Activated CD8-positive, alpha-beta memory T cell treated with anti-CD3 and anti-CD28 coated beads, Interleukin-2, amount 50 U/mL, for 24 hours (primary cell): Measurements from ENCODE around the gene NPAT.

Source experiments
- DNase-seq: peaks from one replicate; pipeline ENCODE4 v3.0.0-alpha.2; 2020; ENCODE audit errors: extremely low read depth

Gene NPAT

DNA sequence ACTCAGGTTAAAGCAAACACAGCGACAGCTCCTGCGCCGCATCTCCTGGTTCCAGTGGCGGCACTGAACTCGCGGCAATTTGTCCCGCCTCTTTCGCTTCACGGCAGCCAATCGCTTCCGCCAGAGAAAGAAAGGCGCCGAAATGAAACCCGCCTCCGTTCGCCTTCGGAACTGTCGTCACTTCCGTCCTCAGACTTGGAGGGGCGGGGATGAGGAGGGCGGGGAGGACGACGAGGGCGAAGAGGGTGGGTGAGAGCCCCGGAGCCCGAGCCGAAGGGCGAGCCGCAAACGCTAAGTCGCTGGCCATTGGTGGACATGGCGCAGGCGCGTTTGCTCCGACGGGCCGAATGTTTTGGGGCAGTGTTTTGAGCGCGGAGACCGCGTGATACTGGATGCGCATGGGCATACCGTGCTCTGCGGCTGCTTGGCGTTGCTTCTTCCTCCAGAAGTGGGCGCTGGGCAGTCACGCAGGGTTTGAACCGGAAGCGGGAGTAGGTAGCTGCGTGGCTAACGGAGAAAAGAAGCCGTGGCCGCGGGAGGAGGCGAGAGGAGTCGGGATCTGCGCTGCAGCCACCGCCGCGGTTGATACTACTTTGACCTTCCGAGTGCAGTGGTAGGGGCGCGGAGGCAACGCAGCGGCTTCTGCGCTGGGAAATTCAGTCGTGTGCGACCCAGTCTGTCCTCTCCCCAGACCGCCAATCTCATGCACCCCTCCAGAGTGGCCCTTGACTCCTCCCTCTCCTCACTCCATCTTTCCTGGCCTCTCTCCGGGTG lies at the start of gene NPAT, which contains the start of gene ATM:
Gene NPAT, minus strand, starts transcription at position 65 of the 774 bp plus-strand sequence. CDS start 102 bp downstream, outside the sequence.
Gene ATM, plus strand, starts transcription at position 494 of the 774 bp plus-strand sequence. CDS start 4,558 bp downstream, outside the sequence.
- peak; percentile 97 for DNase-seq

DNA sequence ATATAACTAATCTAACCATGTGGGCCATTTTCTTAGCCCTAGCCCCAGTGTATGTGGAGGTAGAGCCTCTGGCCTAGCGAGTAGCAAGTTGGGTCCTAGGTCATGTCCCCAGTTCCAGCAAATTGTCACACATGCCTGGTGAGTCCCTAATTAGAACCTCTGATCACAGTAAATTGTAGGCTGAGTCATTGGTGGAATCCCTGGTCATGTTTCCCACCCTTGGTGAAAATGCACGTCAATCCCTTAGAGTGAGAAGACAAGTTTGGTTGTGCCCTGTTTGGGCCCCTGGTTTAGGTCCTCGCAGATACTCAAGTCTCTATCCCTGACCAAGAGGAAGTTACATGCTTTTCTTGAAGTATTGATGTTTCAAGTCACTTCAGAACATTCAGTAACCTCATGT lies 47.1 kb upstream of the NPAT start:
- DNase-seq = no peak

DNA sequence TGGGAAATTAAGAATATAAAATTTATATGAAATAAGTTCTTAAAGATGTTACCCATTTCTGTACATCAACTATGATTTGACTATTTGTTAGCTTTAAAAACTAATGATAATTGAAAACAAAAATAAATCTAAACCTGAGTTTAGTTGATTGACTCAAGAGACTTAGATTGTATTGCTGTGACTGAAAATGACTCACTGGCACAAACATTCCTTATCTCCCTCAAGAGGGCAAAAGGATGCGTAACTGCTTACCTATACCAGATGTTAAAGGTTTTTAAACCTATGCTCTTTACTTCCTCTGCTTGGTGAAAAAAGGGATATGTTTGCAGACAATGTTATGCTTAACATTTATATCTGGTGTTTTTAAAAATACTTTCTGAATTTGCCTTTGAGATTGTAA lies 30.7 kb upstream of the NPAT start:
- no peak for DNase-seq

DNA sequence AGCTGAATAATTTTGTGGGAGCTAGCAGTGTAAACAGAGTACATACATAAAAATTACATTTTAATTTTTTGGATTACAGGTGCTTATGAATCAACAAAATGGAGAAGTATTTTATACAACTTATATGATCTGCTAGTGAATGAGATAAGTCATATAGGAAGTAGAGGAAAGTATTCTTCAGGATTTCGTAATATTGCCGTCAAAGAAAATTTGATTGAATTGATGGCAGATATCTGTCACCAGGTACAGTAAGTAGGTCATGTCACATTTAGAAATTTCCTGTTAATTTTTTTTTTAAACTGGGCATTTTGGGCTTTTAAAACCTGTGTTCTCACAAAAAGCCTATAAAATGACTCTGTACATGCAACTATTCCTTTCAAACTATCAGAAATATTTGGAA lies 24.4 kb upstream of the NPAT start:
- no peak for DNase-seq

DNA sequence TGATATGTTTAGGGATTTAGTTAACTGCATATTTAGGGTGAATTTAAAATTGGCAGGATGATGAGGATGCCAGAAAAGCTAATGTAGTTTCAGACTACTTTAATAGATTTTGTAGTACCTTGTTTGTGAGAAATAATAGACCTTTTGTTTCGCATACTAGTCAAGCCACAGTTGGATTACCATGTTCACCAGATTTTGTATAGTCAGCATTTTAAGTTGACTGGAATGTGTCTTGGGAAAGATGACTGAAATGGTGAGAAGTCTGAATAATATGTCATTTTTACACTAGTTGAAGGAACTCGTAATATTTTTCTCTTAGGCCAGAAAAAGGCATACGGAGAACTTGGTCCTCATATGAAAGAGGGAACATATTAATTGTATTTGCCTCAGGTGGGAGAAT lies 23.9 kb upstream of the NPAT start:
- DNase-seq = no peak

DNA sequence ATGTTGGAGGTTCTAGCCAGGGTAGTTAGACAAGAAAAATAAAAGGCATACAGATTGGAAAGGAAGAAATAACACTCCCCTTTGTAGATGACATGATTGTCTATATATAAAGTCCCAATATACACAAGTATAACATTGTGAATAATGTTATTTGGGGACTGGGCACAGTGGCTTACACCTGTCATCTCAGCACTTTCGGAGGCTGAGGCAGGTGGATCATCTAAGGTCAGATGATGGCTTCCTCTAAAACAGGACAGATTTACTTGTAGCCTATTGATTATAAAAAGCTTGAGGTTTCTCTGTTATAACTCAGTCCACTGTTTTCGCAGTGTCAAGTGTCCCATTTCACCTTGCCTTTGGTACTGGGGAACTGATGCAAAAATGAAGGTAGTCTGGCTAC lies 20.0 kb upstream of the NPAT start:
- DNase-seq = no peak

DNA sequence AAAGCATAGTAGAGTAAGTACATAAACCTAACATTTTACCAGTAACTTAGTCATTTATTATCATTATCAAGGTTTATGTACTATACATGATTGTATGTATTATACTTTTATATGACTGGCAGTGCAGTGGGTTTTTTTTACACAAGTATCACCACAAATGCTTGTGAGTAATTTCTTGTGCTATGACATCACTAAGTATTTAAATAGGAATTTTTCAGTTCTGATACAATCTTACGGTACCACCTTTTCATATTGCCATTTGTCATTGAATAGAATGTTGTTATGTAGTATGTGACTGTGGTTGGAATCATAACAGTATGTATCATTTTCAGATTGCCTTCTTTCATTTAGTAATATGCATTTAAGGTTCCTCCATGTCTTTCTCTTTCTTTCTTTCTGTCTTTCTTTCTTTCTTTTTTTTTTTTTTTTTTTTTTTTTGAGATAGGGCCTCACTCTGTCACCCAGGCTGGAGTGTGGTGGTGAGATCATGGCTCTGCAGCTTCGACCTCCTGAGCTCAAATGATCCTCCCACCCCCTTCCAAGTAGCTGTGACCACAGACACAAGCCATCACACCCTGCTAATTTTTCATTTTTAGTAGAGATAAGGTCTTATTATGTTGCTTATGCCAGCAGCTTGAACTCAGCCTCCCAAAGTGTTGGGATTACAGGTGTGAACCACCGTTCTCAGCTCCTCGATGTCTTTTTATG lies 19.0 kb upstream of the NPAT start:
- DNase-seq = no peak

DNA sequence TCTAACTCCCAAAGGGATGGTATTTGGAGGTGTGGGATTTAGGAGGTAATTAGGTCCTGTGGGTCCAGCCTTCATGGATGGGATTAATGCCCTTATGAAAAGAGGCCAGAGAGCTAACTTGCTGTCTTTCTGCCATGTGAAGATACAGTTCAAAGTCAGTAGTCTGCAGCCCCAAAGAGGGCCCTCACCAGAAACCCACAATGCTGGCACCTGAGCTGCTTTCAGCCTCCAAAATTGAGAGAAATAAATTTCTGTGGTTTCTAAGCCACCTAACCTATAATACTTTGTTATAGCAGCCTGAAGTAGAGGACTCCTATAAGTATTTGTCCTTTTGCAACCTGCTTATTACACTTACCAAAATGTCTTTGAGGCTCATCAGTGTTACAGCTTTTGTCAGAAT lies 16.6 kb upstream of the NPAT start:
- no peak for DNase-seq

DNA sequence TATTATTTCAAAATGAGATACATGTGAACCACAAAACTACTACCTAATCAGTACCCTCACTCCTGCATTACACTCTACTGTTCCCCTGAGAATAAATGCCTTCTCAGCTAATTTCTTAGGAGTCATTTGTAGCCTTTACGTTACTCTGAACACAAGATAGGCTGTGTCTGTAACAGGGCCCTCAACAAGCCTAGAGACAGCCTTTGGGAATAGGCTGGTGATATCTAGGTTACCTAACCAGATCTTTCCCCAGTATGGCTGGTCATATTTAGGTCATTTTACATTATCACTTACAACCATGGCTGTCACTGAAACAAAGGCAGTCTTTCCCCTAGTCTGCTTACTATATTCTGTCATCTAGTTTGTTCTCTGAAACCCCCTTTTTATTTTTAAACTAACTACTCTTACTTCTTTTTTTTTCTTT lies 14.6 kb upstream of the NPAT start:
- no peak for DNase-seq

DNA sequence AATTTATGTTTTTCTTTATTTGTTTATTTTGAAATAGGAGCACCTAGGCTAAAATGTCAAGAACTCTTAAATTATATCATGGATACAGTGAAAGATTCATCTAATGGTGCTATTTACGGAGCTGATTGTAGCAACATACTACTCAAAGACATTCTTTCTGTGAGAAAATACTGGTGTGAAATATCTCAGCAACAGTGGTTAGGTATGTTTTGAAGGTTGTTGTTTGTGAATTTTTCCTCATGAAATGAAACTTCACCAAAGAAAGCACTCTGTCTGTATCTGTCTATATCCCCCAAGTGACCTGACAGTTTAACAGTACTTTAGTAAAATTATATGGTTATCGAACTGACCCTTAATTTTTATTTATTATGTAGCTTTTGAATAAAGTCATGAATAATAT lies 13.2 kb upstream of the NPAT start:
- no peak for DNase-seq

DNA sequence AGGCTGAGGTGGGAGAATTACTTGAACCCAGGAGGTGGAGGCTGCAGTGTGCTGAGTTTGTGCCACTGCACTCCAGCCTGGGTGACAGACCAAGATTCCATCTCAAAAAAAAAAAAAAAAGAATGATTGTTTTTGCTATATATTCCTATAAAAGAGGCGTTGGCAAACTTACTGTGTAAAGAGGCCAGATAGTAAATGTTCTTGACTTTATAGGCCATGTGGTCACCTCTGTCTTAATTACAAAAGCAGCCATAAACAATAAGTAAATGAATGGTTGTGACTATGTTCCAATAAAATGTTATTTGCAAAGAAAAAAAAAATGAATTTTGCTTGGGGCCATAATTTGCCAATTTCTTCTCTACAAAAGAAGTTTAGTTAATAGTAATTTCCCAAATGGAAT lies 12.8 kb upstream of the NPAT start:
- no peak for DNase-seq

DNA sequence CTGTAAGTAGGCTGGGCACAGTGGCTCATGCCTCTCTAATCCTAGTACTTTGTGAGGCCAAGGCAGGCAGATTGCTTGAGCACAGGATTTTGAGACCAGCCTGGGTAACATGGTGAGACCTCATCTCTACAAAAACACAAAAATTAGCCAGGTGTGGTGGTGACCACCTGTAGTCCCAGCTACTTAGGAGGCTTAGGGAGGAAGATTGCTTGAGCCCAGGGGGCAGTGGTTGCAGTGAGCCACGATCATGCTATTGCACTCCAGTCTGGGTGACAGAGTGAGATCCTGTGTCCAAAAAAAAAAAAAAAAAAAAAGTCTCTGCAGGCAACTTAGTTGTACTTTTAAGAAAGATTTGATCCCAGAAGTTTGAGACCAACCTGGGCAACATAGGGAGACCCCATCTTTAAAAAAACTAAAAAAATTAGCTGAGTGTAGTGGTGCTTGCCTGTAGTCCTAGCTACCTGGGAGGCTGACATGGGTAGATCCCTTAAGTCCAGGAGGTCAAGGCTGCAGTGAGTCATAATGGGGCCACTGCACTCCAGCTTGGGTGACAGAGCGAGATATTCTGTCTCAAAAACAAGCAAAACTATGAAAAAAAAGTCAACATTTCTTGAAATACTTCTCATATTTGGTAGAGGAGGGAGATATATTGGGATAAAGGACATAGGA lies 11.0 kb upstream of the NPAT start:
- no peak for DNase-seq

DNA sequence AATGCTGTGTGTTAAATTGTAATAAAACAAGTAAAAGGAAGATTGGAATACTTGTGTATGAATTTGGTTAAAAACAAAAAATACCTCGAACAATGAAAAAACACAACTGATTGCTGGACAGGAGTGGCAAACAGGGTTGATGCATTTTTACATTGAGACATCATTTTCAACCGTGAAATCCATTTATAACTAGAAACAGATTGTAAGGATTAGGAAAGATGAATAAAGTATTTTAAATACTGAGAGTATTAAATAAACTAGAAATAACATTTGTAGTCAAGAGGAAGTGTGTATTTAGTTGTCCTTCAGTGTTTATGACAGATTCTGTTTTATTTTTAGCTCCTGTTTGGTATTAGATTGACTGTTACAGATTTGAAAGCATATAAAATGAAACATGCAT lies 5.8 kb upstream of the NPAT start:
- no peak for DNase-seq

DNA sequence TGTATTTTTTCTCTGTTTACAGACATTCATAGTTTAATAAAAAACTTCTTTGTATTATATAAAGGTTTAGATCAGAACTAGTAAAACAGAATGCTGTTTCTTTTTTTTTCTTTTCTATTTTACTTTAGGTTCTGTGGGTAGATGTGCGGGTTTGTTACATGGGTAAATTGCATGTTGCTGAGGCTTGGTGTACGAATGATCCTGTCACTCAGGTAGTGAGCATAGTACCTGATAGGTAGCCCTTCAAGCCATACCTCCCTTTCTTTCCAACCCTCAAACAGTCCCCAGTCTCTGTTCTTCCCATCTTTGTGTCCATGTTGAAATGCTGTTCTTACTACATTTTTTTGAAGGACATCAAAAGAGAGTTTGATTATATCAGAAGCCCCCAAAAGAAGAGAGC lies 3.6 kb upstream of the NPAT start:
- DNase-seq = no peak

DNA sequence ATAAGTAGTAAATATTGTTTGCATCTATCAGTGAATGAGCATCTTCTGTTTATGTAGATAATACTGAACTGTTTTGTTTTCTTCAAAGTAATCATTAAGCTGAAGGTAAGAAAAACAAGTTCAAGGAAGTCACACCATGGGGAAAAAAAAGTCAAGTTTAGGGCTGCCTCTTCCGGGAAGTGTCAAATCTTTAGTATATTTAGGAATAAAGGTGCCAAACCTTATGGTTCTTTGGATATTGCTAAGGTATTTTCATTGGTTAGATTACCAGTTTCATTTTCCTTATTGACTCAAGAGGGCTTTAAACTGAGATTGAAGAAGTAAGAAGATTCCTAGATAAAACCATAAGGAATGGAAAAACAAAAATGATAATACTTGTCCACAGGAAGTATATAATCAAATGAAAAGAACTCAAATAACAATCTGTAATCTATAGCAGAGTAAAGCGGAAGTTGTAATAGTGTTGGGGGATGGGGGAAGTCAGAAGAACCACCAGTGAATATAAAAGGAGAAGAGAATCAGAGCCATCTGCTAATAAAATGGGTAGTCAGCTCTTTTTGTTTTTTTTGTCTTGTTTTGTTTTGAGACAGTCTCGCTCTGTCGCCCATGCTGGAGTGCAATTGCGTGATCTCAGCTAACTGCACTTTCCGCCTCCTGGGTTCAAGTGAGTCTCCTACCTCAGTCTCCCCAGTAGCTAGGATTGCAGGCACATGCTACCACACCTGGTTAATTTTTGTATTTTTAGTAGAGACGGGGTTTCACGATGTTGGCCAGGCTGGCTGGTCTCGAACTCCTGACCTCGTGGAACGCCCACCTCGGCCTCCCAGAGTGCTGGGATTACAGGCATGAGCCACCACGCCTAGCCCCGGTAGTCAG lies 2.7 kb upstream of the NPAT start:
- DNase-seq = no peak

DNA sequence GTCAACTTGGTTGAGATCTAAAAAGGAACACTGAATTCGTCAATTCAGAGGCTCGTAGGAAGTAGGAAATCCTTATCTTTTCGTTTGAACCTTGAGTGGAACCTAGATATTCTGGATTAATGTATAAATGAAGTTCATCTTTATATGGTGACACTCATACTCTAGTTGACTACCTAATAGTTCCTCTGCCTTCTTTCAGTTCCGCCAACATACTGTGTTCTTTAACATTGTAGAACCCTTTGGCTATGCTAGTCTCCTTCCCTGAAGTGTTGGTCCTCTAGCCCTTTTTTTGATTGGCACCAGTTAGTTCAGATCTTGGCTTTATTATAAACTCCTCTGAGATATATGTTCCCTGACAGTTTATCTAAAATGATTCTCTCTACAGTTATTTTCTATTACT lies 1.9 kb upstream of the NPAT start:
- DNase-seq = no peak

DNA sequence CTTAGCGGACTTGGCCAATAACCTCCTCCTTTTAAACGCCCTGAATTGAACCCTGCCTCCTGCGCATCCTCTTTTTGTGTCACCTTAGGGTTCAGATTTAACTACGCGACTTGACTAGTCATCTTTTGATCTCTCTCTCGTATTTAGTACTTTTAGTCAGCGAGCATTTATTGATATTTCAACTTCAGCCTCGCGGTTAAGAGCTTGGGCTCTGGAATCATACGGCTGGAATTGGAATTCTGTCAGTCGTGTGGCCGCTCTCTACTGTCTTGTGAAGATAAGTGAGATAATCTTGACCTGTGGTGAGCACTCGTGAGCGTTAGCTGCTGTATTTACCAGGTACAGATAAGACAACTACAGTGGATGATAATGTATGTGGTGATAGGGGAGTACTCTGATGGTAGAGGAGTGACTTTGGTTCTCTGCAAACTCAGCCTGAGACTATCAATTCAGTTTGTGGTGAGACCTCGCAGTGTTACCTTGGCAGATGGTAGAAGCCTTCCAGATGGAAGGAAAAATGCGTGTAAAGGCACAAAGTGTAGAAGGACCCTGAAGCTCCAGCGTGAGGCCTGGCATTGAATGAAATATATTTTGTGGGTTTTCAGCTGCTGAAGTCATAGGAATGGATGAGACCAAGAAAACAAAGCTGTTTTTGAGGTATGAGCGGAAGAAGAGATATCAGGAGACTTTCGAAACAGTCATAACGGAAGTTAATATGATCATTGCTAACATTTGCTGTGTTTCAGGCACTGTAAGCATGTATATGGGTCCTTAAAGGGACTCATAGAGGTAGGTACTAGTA lies 1.1 kb upstream of the NPAT start:
- no peak for DNase-seq

DNA sequence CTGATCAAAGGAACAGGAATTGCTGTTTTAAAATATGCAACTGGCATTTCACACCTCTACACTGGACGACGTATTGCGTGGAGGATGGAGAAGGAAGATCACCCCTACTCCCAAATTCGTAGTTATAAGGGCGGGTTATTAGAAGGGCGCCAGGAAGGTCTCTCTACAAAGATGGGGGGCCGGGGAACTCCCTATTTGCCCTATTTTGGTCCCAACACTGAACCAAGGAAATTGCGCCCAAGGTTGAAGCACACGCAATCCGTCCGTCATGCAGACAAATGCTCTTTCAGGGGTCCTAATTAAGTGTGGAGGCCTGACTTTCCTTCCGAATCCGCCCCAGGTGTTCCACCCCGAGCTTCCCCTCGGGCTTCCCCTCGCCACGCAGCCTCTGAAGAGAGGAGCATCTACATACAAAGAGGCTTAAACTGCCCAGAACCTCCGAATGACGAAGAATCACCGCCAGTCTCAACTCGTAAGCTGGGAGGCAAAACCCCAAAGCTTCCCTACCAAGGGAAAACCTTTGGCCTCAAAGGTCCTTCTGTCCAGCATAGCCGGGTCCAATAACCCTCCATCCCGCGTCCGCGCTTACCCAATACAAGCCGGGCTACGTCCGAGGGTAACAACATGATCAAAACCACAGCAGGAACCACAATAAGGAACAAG lies 396 bp downstream of the NPAT start:
- DNase-seq = no peak

DNA sequence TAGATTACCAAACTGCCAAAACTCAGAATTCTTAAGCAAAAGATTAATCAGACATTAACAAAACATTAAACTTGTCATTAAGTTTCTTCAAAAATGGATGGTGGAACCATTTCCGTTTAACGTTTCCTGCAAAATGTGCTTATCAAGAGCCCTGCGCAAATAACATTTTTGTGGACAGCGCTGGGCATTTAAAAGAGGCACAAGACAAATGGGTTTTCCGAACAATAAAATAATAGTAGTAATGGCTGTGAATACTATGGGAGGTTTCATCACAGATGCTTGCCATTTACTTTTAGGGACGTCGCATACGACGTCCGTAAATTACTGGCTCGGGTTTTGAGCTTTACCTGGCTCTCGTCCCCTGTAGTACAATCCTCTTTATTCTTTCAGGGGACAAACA lies 1.1 kb downstream of the NPAT start:
- DNase-seq = no peak

DNA sequence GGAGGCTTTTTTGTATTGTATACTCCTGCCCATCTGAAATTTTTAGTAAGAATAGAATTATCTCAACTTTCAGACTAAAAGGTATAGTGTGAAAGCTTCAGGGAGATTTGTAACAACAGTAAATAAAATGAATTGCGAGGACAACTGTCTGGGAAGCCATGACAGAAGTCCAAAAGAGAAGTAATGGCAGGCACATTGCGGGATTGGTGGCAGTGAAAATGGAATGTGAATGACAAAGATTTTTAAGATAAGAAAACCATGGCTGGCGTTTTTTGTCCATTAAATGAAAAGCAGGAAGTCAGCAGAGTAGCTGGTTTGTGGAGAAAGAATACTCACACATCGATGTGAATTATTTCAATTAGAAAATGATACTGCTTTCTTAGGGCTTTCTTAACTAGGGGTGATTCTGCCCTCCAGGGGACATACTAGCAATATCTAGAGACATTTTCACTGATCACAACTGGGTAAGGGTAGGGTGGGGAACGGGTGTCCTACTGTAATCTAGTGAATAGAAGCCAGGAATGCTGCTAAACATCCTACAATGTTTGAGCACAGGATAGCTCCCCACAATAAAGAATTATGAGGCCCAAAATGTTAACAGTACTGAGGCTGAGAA lies 1.6 kb downstream of the NPAT start:
- DNase-seq = no peak
